ENCODE data around the gene AADAT. TPM values are rescaled to one million over a fixed set of nuclear protein-coding genes. Genes with fewer than 3 reads are reported as not detected.
A peak's percentile ranks its signal among the peaks of the same experiment; 100 is the strongest.
"Not testable (repeated sequence)": the region's sequence is repeated elsewhere in the genome, so short reads cannot be mapped to it uniquely, and the experiment has no call there.

Gene AADAT
- total RNA-seq = 18.6 TPM

GRCh38 chr4:170089668-170090351 lies at the start of gene AADAT:
Gene AADAT, minus strand, starts transcription at chr4:170089956. Its CDS starts 266 bp downstream, at chr4:170089690.
- peak; percentile 74 for DNase-seq

- peak; percentile 53 for DNase-seq
These were observed 48.9 kb upstream of the AADAT start for GRCh38 chr4:170138580-170139194.

GRCh38 chr4:170137927-170138326 lies 48.2 kb upstream of the AADAT start:
- no peak for DNase-seq

- no peak for DNase-seq
These were observed 47.7 kb upstream of the AADAT start for GRCh38 chr4:170137466-170137865.

- DNase-seq = no peak
These were observed 45.1 kb upstream of the AADAT start for GRCh38 chr4:170134821-170135220.

GRCh38 chr4:170128219-170128804 lies 38.6 kb upstream of the AADAT start:
- DNase-seq = no peak

- no peak for DNase-seq
These were observed 38.0 kb upstream of the AADAT start for GRCh38 chr4:170127758-170128157.

GRCh38 chr4:170124406-170124805 lies 34.6 kb upstream of the AADAT start:
- no peak for DNase-seq

GRCh38 chr4:170122252-170122651 lies 32.5 kb upstream of the AADAT start:
- no peak for DNase-seq

- DNase-seq = no peak
These were observed 24.9 kb upstream of the AADAT start for GRCh38 chr4:170114636-170115035.

GRCh38 chr4:170114183-170114582 lies 24.4 kb upstream of the AADAT start:
- not testable (repeated sequence) for DNase-seq

- DNase-seq = no peak
These were observed 21.8 kb upstream of the AADAT start for GRCh38 chr4:170111546-170111945.

GRCh38 chr4:170111085-170111484 lies 21.3 kb upstream of the AADAT start:
- DNase-seq = no peak

GRCh38 chr4:170110285-170110672 lies 20.5 kb upstream of the AADAT start:
- no peak for DNase-seq

- DNase-seq = peak; percentile 19
These were observed 20.0 kb upstream of the AADAT start for GRCh38 chr4:170109586-170110284.

- no peak for DNase-seq
These were observed 17.1 kb upstream of the AADAT start for GRCh38 chr4:170106900-170107299.

GRCh38 chr4:170102426-170102825 lies 12.7 kb upstream of the AADAT start:
- DNase-seq = no peak

- not testable (repeated sequence) for DNase-seq
These were observed 8.4 kb upstream of the AADAT start for GRCh38 chr4:170098171-170098570.

GRCh38 chr4:170097681-170098080 lies 7.9 kb upstream of the AADAT start:
- DNase-seq = no peak

- DNase-seq = no peak
These were observed 4.3 kb upstream of the AADAT start for GRCh38 chr4:170093973-170094535.

- no peak for DNase-seq
These were observed 1.4 kb upstream of the AADAT start for GRCh38 chr4:170091069-170091696.

GRCh38 chr4:170090352-170091052 lies 746 bp upstream of the AADAT start:
- DNase-seq = no peak

All from occipital lobe (tissue), 2 donors.